Suprapubic skin (tissue), 3 donors: ENCODE measurements around the gene GSAP.

Experiments
- POLR2AphosphoS5 ChIP-seq, 3 donors: sonication (generic); formaldehyde crosslinking; IDR thresholded peaks; one replicate each; pipeline ENCODE4 v1.6.1; 2017; ENCODE audit warnings: antibody characterized with exemption in 3 of 3
- TF ChIP-seq, protein P1 (sequence below), 2 donors: fragments of 200-600 bp in 1 of 2; fragments of 450-650 bp in 1 of 2; sonication (generic) in 1 of 2; IDR thresholded peaks; one replicate each; pipeline ENCODE4 v1.5.1; 2016 to 2019; ENCODE audit warnings: antibody characterized with exemption in 2 of 2, mild to moderate bottlenecking in 1 of 2, moderate library complexity in 1 of 2

DNA sequence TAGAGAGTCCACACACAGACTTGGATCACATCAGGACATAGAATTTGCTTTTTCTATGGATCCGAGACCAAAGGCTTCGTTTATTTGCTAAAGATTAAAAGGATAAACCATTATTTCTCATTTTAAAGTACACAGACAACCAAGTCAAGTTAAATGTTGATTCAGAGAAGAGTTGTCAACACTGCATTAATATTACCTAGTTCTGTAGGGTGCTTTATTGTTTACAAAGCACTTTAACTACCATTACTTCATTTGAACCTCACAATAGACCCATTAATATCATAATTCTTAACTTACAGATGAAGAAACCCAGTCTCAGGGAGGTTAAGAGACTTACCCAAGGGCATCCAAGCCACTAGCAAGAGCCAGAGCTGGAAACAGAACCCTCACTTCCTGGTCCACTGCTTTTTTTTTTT lies 43.2 kb upstream of the GSAP start:
- no peak for TF ChIP-seq POLR2AphosphoS5 (IDR thresholded peaks at IDR 0.05)
- TF ChIP-seq, protein P1, sequence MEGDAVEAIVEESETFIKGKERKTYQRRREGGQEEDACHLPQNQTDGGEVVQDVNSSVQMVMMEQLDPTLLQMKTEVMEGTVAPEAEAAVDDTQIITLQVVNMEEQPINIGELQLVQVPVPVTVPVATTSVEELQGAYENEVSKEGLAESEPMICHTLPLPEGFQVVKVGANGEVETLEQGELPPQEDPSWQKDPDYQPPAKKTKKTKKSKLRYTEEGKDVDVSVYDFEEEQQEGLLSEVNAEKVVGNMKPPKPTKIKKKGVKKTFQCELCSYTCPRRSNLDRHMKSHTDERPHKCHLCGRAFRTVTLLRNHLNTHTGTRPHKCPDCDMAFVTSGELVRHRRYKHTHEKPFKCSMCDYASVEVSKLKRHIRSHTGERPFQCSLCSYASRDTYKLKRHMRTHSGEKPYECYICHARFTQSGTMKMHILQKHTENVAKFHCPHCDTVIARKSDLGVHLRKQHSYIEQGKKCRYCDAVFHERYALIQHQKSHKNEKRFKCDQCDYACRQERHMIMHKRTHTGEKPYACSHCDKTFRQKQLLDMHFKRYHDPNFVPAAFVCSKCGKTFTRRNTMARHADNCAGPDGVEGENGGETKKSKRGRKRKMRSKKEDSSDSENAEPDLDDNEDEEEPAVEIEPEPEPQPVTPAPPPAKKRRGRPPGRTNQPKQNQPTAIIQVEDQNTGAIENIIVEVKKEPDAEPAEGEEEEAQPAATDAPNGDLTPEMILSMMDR (IDR thresholded peaks at IDR 0.05), result no peak
